ENCODE results near the gene KRTAP10-7. TPM values are rescaled to one million over a fixed set of nuclear protein-coding genes. Genes with fewer than 3 reads are reported as not detected.
"Not testable (repeated sequence)": the region's sequence is repeated elsewhere in the genome, so short reads cannot be mapped to it uniquely, and the experiment has no call there.

The KRTAP10-7 gene
- total RNA-seq, 1 donor from 2014 or later, result not detected

GRCh38 chr21:44555200-44555875 lies 45.1 kb upstream of the KRTAP10-7 start:
- H3K4me1 Mint-ChIP-seq, result peaks cover 4% of the 10 kb centered on the region
- H3K27me3 Mint-ChIP-seq (ENCODE audit: low read depth), result no peaks in the 10 kb centered on the region
- no peak for DNase-seq (ENCODE audit: low read depth, low spot score)
- H3K27ac Mint-ChIP-seq (ENCODE audit: unreplicated experiment), result peak overlapping the region; percentile 57
- H3K9me3 Mint-ChIP-seq, result no peaks in the 10 kb centered on the region
- no peaks in the 10 kb centered on the region for H3K36me3 Mint-ChIP-seq (ENCODE audit: low read depth)
- TF ChIP-seq CTCF (conservative IDR thresholded peaks at IDR 0.05), result no peak
- H3K4me3 Mint-ChIP-seq, result no peak overlapping the region

- no peak for TF ChIP-seq CTCF (conservative IDR thresholded peaks at IDR 0.05)
- no peaks in the 10 kb centered on the region for H3K36me3 Mint-ChIP-seq (ENCODE audit: low read depth)
- H3K27ac Mint-ChIP-seq (ENCODE audit: unreplicated experiment), result no peak overlapping the region
- no peaks in the 10 kb centered on the region for H3K4me1 Mint-ChIP-seq
- no peak overlapping the region for H3K4me3 Mint-ChIP-seq
- peaks cover 5% of the 10 kb centered on the region for H3K27me3 Mint-ChIP-seq (ENCODE audit: low read depth)
- H3K9me3 Mint-ChIP-seq, result peaks cover 4% of the 10 kb centered on the region
- no peak for DNase-seq (ENCODE audit: low read depth, low spot score)
Observed at GRCh38 chr21:44556879-44557278, 43.5 kb upstream of the KRTAP10-7 start.

GRCh38 chr21:44557491-44558328 lies 42.7 kb upstream of the KRTAP10-7 start:
- TF ChIP-seq CTCF (conservative IDR thresholded peaks at IDR 0.05), result no peak
- H3K27ac Mint-ChIP-seq (ENCODE audit: unreplicated experiment), result no peak overlapping the region
- H3K9me3 Mint-ChIP-seq, result peaks cover 4% of the 10 kb centered on the region
- H3K4me1 Mint-ChIP-seq, result no peaks in the 10 kb centered on the region
- DNase-seq (ENCODE audit: low read depth, low spot score), result no peak
- no peak overlapping the region for H3K4me3 Mint-ChIP-seq
- peaks cover 8% of the 10 kb centered on the region for H3K27me3 Mint-ChIP-seq (ENCODE audit: low read depth)
- H3K36me3 Mint-ChIP-seq (ENCODE audit: low read depth), result no peaks in the 10 kb centered on the region

GRCh38 chr21:44558329-44558675 lies 42.1 kb upstream of the KRTAP10-7 start:
- not testable (repeated sequence) for H3K4me3 Mint-ChIP-seq; H3K4me1 Mint-ChIP-seq; DNase-seq (ENCODE audit: low read depth, low spot score); H3K36me3 Mint-ChIP-seq (ENCODE audit: low read depth); H3K27ac Mint-ChIP-seq (ENCODE audit: unreplicated experiment); H3K27me3 Mint-ChIP-seq (ENCODE audit: low read depth); H3K9me3 Mint-ChIP-seq

GRCh38 chr21:44558695-44559094 lies 41.7 kb upstream of the KRTAP10-7 start, which contains the start of gene KRTAP10-3:
TSS of gene KRTAP10-3 (minus strand) at chr21:44558795. CDS start at chr21:44558715, 80 bp downstream.
- no peak for DNase-seq (ENCODE audit: low read depth, low spot score)
- Mint-ChIP-seq H3K27ac (ENCODE audit: unreplicated experiment) (no peak within 1 kb of the TSS), H3K27me3 (ENCODE audit: low read depth) (peaks cover 10% of the 10 kb centered on the region), H3K4me1 (no peaks in the 10 kb centered on the region), H3K36me3 (ENCODE audit: low read depth) (no peaks in the 10 kb centered on the region), H3K4me3 (no peak within 1 kb of the TSS), H3K9me3 (peaks cover 4% of the 10 kb centered on the region)
- no peak for TF ChIP-seq CTCF (conservative IDR thresholded peaks at IDR 0.05)

- H3K27ac Mint-ChIP-seq (ENCODE audit: unreplicated experiment), result no peak overlapping the region
- no peak for DNase-seq (ENCODE audit: low read depth, low spot score)
- no peak for TF ChIP-seq CTCF (conservative IDR thresholded peaks at IDR 0.05)
- H3K27me3 Mint-ChIP-seq (ENCODE audit: low read depth), result peaks cover 14% of the 10 kb centered on the region
- no peaks in the 10 kb centered on the region for H3K4me1 Mint-ChIP-seq
- no peak overlapping the region for H3K4me3 Mint-ChIP-seq
- no peaks in the 10 kb centered on the region for H3K36me3 Mint-ChIP-seq (ENCODE audit: low read depth)
- H3K9me3 Mint-ChIP-seq, result peaks cover 4% of the 10 kb centered on the region
Observed at GRCh38 chr21:44564099-44564498, 36.3 kb upstream of the KRTAP10-7 start.
